Left renal cortex interstitium (tissue), 4 donors: ENCODE measurements around the gene LRRC8B. TPM values are rescaled to one million over a fixed set of nuclear protein-coding genes. Genes with fewer than 3 reads are reported as not detected.
"Not testable (repeated sequence)": the region's sequence is repeated elsewhere in the genome, so short reads cannot be mapped to it uniquely, and the experiment has no call there.

Source experiments
- DNase-seq, 4 donors: peaks; one replicate each; pipeline ENCODE4 v3.0.0-alpha.2; 2013; ENCODE audit warnings: low read depth in 4 of 4, low spot score in 2 of 4, missing footprints in 1 of 4
- polyA plus RNA-seq, 4 donors: library from polyadenylated mRNA; unstranded; fragments of 120-200 nt; gene quantifications; one replicate each; pipeline ENCODE4 v1.2.1, GENCODE V29; 2013; ENCODE audit not compliant: insufficient read length in 4 of 4

Gene LRRC8B
- polyA plus RNA-seq: 1 to 10 TPM; 8.2 to 9.3 (median 8.7) TPM

GRCh38 chr1:89524369-89525168 lies at the start of gene LRRC8B:
Gene LRRC8B, plus strand, starts transcription at chr1:89524829. Its CDS starts 57,822 bp downstream, at chr1:89582651.
- DNase-seq: peak; percentile 65 to 85 (median 80)

- no peak for DNase-seq
These were observed 49.4 kb upstream of the LRRC8B start for GRCh38 chr1:89475269-89475668.

GRCh38 chr1:89476072-89476471 lies 48.6 kb upstream of the LRRC8B start:
- DNase-seq: no peak

GRCh38 chr1:89483010-89483756 lies 41.4 kb upstream of the LRRC8B start:
- DNase-seq: peak; percentile 48 to 76 (median 58)

- no peak for DNase-seq
These were observed 40.9 kb upstream of the LRRC8B start for GRCh38 chr1:89483757-89484077.

GRCh38 chr1:89484092-89485038 lies 40.3 kb upstream of the LRRC8B start:
- DNase-seq: no peak

- no peak for DNase-seq
These were observed 36.7 kb upstream of the LRRC8B start for GRCh38 chr1:89487972-89488371.

GRCh38 chr1:89489047-89489729 lies 35.4 kb upstream of the LRRC8B start:
- DNase-seq: no peak

- no peak for DNase-seq
These were observed 34.2 kb upstream of the LRRC8B start for GRCh38 chr1:89490389-89490788.

GRCh38 chr1:89499320-89499719 lies 25.3 kb upstream of the LRRC8B start:
- no peak for DNase-seq

GRCh38 chr1:89502042-89502441 lies 22.6 kb upstream of the LRRC8B start:
- DNase-seq: no peak

- no peak for DNase-seq
These were observed 21.7 kb upstream of the LRRC8B start for GRCh38 chr1:89502895-89503294.

- no peak for DNase-seq
These were observed 20.9 kb upstream of the LRRC8B start for GRCh38 chr1:89503690-89504089.

- DNase-seq: not testable (repeated sequence)
These were observed 14.6 kb upstream of the LRRC8B start for GRCh38 chr1:89510061-89510460.

- no peak for DNase-seq
These were observed 11.5 kb upstream of the LRRC8B start for GRCh38 chr1:89512996-89513720.

GRCh38 chr1:89516055-89516454 lies 8.6 kb upstream of the LRRC8B start:
- DNase-seq: no peak

GRCh38 chr1:89518221-89518631 lies 6.4 kb upstream of the LRRC8B start:
- peak in 1 of 4 donors; percentile 8 for DNase-seq

- DNase-seq: no peak
These were observed 4.8 kb upstream of the LRRC8B start for GRCh38 chr1:89519779-89520358.

- not testable (repeated sequence) for DNase-seq
These were observed 2.7 kb upstream of the LRRC8B start for GRCh38 chr1:89521977-89522376.
